Activated B cell treated with CpG ODN at 0.5 μM for 24 hours (primary cell): ENCODE data around the gene SCN8A. TPM values are rescaled to one million over a fixed set of nuclear protein-coding genes. Genes with fewer than 3 reads are reported as not detected.

Experiments
- ATAC-seq: fragments of 200-7000 bp; cut with Tn5 transposase; one replicate; pipeline ENCODE4 v1.10.0; 2021; ENCODE audit warnings: low read depth, mild to moderate bottlenecking, moderate library complexity
- CTCF ChIA-PET: fragments of 350-600 bp; sonication (Branson Sonifier 250); formaldehyde crosslinking; loops from one replicate; lab custom pipeline; 2021; ENCODE audit warnings: antibody characterized with exemption; lab: Charles Lee
- POLR2A ChIA-PET: fragments of 350-600 bp; sonication (Branson Sonifier 250); formaldehyde crosslinking; loops from one replicate; lab custom pipeline; 2021; ENCODE audit warnings: antibody characterized with exemption; lab: Charles Lee
- DNase-seq: peaks from one replicate; pipeline ENCODE4 v3.0.0; 2022
- H3K27ac Mint-ChIP-seq: one replicate; pipeline ENCODE4 v1.8.0; 2020; ENCODE audit warnings: mixed read lengths
- H3K27me3 Mint-ChIP-seq: one replicate; pipeline ENCODE4 v1.8.0; 2021; ENCODE audit warnings: mixed read lengths
- H3K36me3 Mint-ChIP-seq: one replicate; pipeline ENCODE4 v1.8.0; 2021; ENCODE audit warnings: low read depth, mixed read lengths
- H3K4me1 Mint-ChIP-seq: one replicate; pipeline ENCODE4 v1.8.0; 2021; ENCODE audit warnings: mixed read lengths
- H3K4me3 Mint-ChIP-seq: one replicate; pipeline ENCODE4 v1.8.0; 2020; ENCODE audit warnings: mild to moderate bottlenecking, mixed read lengths
- H3K9me3 Mint-ChIP-seq: one replicate; pipeline ENCODE4 v1.8.0; 2020; ENCODE audit warnings: mixed read lengths
- CTCF ChIP-seq: fragments of 200-600 bp; IDR thresholded peaks from one replicate; pipeline ENCODE4 v1.8.0; 2022; ENCODE audit warnings: antibody characterized with exemption, mild to moderate bottlenecking
- intact Hi-C: fragments of 100-400 bp; cut with micrococcal nuclease; formaldehyde crosslinking; loops from one replicate; pipeline ENCODE4 v1.15.1; 2024
- total RNA-seq: library from RNA; stranded (reverse); gene quantifications from 2 replicates; pipeline ENCODE4 v1.2.3, GENCODE V29; 2022

SCN8A gene
- total RNA-seq, 1 donor from 2014 or later = 0.86 TPM

- POLR2A ChIA-PET = no interaction called here
- CTCF ChIA-PET = no interaction called here
- ATAC-seq (no peak), DNase-seq (no peak)
- intact Hi-C loops = no loop called here
- TF ChIP-seq CTCF = no peak
- peaks cover 23% of the 10 kb centered on the region for H3K27me3 Mint-ChIP-seq
- H3K36me3 Mint-ChIP-seq = no peaks in the 10 kb centered on the region
- H3K4me1 Mint-ChIP-seq = no peaks in the 10 kb centered on the region
- no peak overlapping the region for H3K4me3 Mint-ChIP-seq
- H3K27ac Mint-ChIP-seq = no peak overlapping the region
- H3K9me3 Mint-ChIP-seq = no peaks in the 10 kb centered on the region
Measured at GRCh38 chr12:51625370-51625769, 34.3 kb downstream of the SCN8A start.

GRCh38 chr12:51626115-51626514 lies 35.1 kb downstream of the SCN8A start:
- TF ChIP-seq CTCF = no peak
- intact Hi-C loops = no loop called here
- H3K9me3 Mint-ChIP-seq = no peaks in the 10 kb centered on the region
- no peaks in the 10 kb centered on the region for H3K4me1 Mint-ChIP-seq
- H3K36me3 Mint-ChIP-seq = no peaks in the 10 kb centered on the region
- H3K27ac Mint-ChIP-seq = no peak overlapping the region
- POLR2A ChIA-PET = no interaction called here
- CTCF ChIA-PET = no interaction called here
- H3K27me3 Mint-ChIP-seq = peaks cover 26% of the 10 kb centered on the region
- DNase-seq (no peak), ATAC-seq (no peak)
- H3K4me3 Mint-ChIP-seq = no peak overlapping the region

DNA sequence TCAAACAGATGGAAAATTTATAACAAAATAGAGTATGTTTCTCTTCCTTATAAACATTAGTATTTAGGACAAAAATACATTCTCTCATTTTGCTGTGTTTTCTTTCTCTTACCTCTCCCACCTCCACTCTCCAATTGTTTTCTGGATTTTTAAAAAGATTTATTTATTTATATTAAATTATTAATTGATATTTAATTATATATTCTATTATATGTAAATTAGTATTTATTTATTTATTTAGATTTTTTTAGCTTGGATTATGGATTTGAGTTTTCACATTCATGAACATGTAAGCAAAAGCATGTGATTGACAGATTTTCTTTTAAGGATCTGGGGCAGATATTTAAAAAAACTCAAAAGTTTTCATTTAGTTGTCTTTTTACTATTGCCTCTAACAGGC lies 35.6 kb downstream of the SCN8A start:
- no peak for DNase-seq
- Mint-ChIP-seq H3K27me3 (peaks cover 28% of the 10 kb centered on the region), H3K4me3 (no peak overlapping the region), H3K9me3 (no peaks in the 10 kb centered on the region), H3K36me3 (no peaks in the 10 kb centered on the region), H3K27ac (no peak overlapping the region), H3K4me1 (no peaks in the 10 kb centered on the region)
- intact Hi-C loops = no loop called here
- ChIA-PET CTCF (no interaction called here), POLR2A (no interaction called here)
- ATAC-seq = no peak
- no peak for TF ChIP-seq CTCF

GRCh38 chr12:51630256-51630880 lies 39.3 kb downstream of the SCN8A start:
- peaks cover 28% of the 10 kb centered on the region for H3K27me3 Mint-ChIP-seq
- CTCF ChIA-PET = no interaction called here
- no peak for TF ChIP-seq CTCF

GRCh38 chr12:51630986-51631385 lies 40.0 kb downstream of the SCN8A start:
- intact Hi-C loops = no loop called here
- Mint-ChIP-seq H3K4me1 (no peaks in the 10 kb centered on the region), H3K4me3 (no peak overlapping the region), H3K9me3 (no peaks in the 10 kb centered on the region), H3K36me3 (no peaks in the 10 kb centered on the region), H3K27me3 (peaks cover 23% of the 10 kb centered on the region), H3K27ac (no peak overlapping the region)
- POLR2A ChIA-PET = no interaction called here
- no peak for ATAC-seq
- TF ChIP-seq CTCF = no peak
- DNase-seq = no peak
- CTCF ChIA-PET = no interaction called here

More at GRCh38 chr12:51630256-51630880, 39.3 kb downstream of the SCN8A start:
- no peak overlapping the region for H3K27ac Mint-ChIP-seq
- ATAC-seq (no peak), DNase-seq (no peak)
- intact Hi-C loops = no loop called here
- no peaks in the 10 kb centered on the region for H3K36me3 Mint-ChIP-seq
- no peaks in the 10 kb centered on the region for H3K9me3 Mint-ChIP-seq
- H3K4me3 Mint-ChIP-seq = no peak overlapping the region
- POLR2A ChIA-PET = no interaction called here
- no peaks in the 10 kb centered on the region for H3K4me1 Mint-ChIP-seq
